ENCODE data around the gene IRF9. TPM values are rescaled to one million over a fixed set of nuclear protein-coding genes. Genes with fewer than 3 reads are reported as not detected.

The IRF9 gene
- total RNA-seq, 1 experiment from 2014 or later = 27.6 TPM

GRCh38 chr14:24182110-24182882, 21.2 kb downstream of the IRF9 start:
- Histone ChIP-seq H4K8ac (replicated peaks; ENCODE audit: insufficient read length, low read depth, low read length) (no peak overlapping the region), H4K91ac (ENCODE audit: insufficient read length, low read depth, low read length) (no peak overlapping the region), H2BK5ac (ENCODE audit: insufficient read length, low read length) (no peak overlapping the region), H3K79me2 (ENCODE audit: insufficient read depth, low read length) (no peaks in the 10 kb centered on the region), H3K9me3 (ENCODE audit: control insufficient read depth, low read depth, low read length) (no peaks in the 10 kb centered on the region), H4K5ac (ENCODE audit: insufficient read length, low read depth, low read length) (no peak overlapping the region), H3K9ac (ENCODE audit: extremely low read depth, insufficient read length, low read length) (no peak overlapping the region), H4K20me1 (ENCODE audit: control insufficient read depth, insufficient read depth, insufficient read length) (no peaks in the 10 kb centered on the region), H3K27ac (ENCODE audit: insufficient read length, low read depth, low read length) (no peak overlapping the region), H2BK20ac (ENCODE audit: low read depth, low read length, poor library complexity, severe bottlenecking) (no peak overlapping the region), H3K18ac (ENCODE audit: insufficient read length, low read depth, low read length) (no peak overlapping the region), H3K27me3 (ENCODE audit: insufficient read depth, low read length) (no peaks in the 10 kb centered on the region), H3K23me2 (ENCODE audit: insufficient read length, low read depth, low read length, poor library complexity, severe bottlenecking) (no peaks in the 10 kb centered on the region), H3K23ac (ENCODE audit: insufficient read length, low read depth, low read length) (no peak overlapping the region), H3K56ac (ENCODE audit: insufficient read length, low read depth, low read length) (no peak overlapping the region), H2BK12ac (ENCODE audit: insufficient read length, low read depth, low read length) (no peak overlapping the region), H3K4me1 (ENCODE audit: insufficient read depth, low read length) (no peaks in the 10 kb centered on the region), H2AK5ac (ENCODE audit: insufficient read length, low read length) (no peak overlapping the region), H3K79me1 (ENCODE audit: insufficient read depth, low read depth, low read length, poor library complexity, severe bottlenecking) (peaks cover 1% of the 10 kb centered on the region), H3K14ac (ENCODE audit: insufficient read depth, low read length) (no peak overlapping the region), H2AFZ (ENCODE audit: low read length) (no peak overlapping the region), H3K4me2 (ENCODE audit: insufficient read depth, insufficient read length, low read length) (no peak overlapping the region), H2BK15ac (ENCODE audit: low read depth, low read length) (no peak overlapping the region), H3T11ph (ENCODE audit: low read length) (no peak overlapping the region), H3K4ac (ENCODE audit: low read depth, low read length) (no peak overlapping the region), H2BK120ac (ENCODE audit: low read depth, low read length, poor library complexity, severe bottlenecking) (no peak overlapping the region)
- DNase-seq = no peak
- Mint-ChIP-seq H3K9me3 (no peaks in the 10 kb centered on the region), H3K36me3 (ENCODE audit: insufficient read depth in 1 of 3, low read depth in 3 of 3) (peaks cover 44 to 95% (median 79%) of the 10 kb centered on the region in 3 experiments), H3K27ac (peak overlapping the region in 1 of 3 experiments; percentile 16; a peak in 1 of 7 replicates), H3K4me1 (peaks cover 0 to 3% of the 10 kb centered on the region in 2 experiments; a peak in 1 of 4 replicates), H3K4me3 (no peak overlapping the region; a peak in 1 of 5 replicates), H3K27me3 (ENCODE audit: low read depth) (no peaks in the 10 kb centered on the region; the same call in 1 of the 2 replicates)
- TF ChIP-seq CTCF (conservative IDR thresholded peaks at IDR 0.05) = no peak
- no CpG with 5 or more reads among the region's 14 CpGs for WGBS (ENCODE audit: extremely low coverage, insufficient read length, low lambda C conversion rate)

Data from H9 (cell line).